Activated B cell treated with CpG ODN at 0.5 μM for 24 hours (primary cell): Measurements from ENCODE around the gene DIABLO. TPM values are rescaled to one million over a fixed set of nuclear protein-coding genes. Genes with fewer than 3 reads are reported as not detected.

Experiments used
- ATAC-seq: fragments of 200-7000 bp; cut with Tn5 transposase; one replicate; pipeline ENCODE4 v1.10.0; 2021; ENCODE audit warnings: low read depth, mild to moderate bottlenecking, moderate library complexity
- CTCF ChIA-PET: fragments of 350-600 bp; sonication (Branson Sonifier 250); formaldehyde crosslinking; loops from one replicate; lab custom pipeline; 2021; ENCODE audit warnings: antibody characterized with exemption; lab: Charles Lee
- POLR2A ChIA-PET: fragments of 350-600 bp; sonication (Branson Sonifier 250); formaldehyde crosslinking; loops from one replicate; lab custom pipeline; 2021; ENCODE audit warnings: antibody characterized with exemption; lab: Charles Lee
- DNase-seq: peaks from one replicate; pipeline ENCODE4 v3.0.0; 2022
- H3K27ac Mint-ChIP-seq: one replicate; pipeline ENCODE4 v1.8.0; 2020; ENCODE audit warnings: mixed read lengths
- H3K27me3 Mint-ChIP-seq: one replicate; pipeline ENCODE4 v1.8.0; 2021; ENCODE audit warnings: mixed read lengths
- H3K36me3 Mint-ChIP-seq: one replicate; pipeline ENCODE4 v1.8.0; 2021; ENCODE audit warnings: low read depth, mixed read lengths
- H3K4me1 Mint-ChIP-seq: one replicate; pipeline ENCODE4 v1.8.0; 2021; ENCODE audit warnings: mixed read lengths
- H3K4me3 Mint-ChIP-seq: one replicate; pipeline ENCODE4 v1.8.0; 2020; ENCODE audit warnings: mild to moderate bottlenecking, mixed read lengths
- H3K9me3 Mint-ChIP-seq: one replicate; pipeline ENCODE4 v1.8.0; 2020; ENCODE audit warnings: mixed read lengths
- CTCF ChIP-seq: fragments of 200-600 bp; IDR thresholded peaks from one replicate; pipeline ENCODE4 v1.8.0; 2022; ENCODE audit warnings: antibody characterized with exemption, mild to moderate bottlenecking
- intact Hi-C: fragments of 100-400 bp; cut with micrococcal nuclease; formaldehyde crosslinking; loops from one replicate; pipeline ENCODE4 v1.15.1; 2024
- total RNA-seq: library from RNA; stranded (reverse); gene quantifications from 2 replicates; pipeline ENCODE4 v1.2.3, GENCODE V29; 2022

DIABLO gene
- total RNA-seq, 1 donor from 2014 or later: 51.3 TPM

DNA sequence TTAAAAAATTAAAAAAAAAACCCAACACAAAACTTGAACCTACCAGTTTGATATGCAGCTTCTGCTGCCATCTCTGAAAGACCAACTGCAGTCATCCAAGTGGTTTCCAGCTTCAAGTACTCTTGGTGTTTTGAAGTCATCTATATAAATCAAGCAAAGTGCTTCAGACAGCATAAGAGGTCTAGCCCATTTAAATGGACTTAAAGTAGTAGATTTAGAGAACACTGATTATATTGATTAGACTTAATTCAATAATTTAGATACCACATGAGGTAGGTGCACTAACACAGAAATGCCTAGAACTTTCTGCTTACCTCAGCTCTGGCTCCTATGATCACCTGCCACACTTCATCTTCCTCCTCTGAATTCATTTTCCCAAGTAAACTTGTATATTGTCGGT, 9.4 kb downstream of the DIABLO start:
- TF ChIP-seq CTCF: no peak
- ChIA-PET POLR2A (interaction anchor here (1.1 kb wide), 1 partner anchor 9 kb away, joined by 3 read pairs; the partner anchor contains the start of gene DIABLO), CTCF (no interaction called here)
- peaks cover 75% of the 10 kb centered on the region for H3K36me3 Mint-ChIP-seq
- H3K4me3 Mint-ChIP-seq: no peak overlapping the region
- H3K27me3 Mint-ChIP-seq: no peaks in the 10 kb centered on the region
- no peaks in the 10 kb centered on the region for H3K4me1 Mint-ChIP-seq
- no peak overlapping the region for H3K27ac Mint-ChIP-seq
- ATAC-seq (no peak), DNase-seq (no peak)
- H3K9me3 Mint-ChIP-seq: no peaks in the 10 kb centered on the region
- intact Hi-C loops: no loop called here

DNA sequence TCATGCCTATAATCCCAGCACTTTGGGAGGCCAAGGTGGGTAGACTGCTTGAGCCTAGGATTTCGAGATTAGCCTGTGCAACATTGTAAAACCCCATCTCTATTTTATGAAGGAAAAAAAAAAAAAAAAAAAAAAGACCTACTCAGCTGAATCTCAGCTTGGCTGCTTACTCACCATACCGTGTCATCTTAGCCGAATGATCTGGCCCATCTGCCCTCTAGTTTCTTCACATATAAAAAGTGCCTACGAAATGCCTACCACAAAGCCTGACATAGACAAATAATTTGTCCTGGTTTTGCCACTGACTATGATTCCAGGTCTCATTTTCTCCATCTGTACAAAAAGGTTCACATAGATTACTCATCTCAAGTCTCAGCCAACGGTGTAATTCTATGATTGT, 10.1 kb downstream of the DIABLO start:
- no peaks in the 10 kb centered on the region for H3K27me3 Mint-ChIP-seq
- ChIA-PET CTCF (interaction anchor here (1.5 kb wide), 1 partner anchor 140 kb away, joined by 4 read pairs; no protein-coding TSS in a partner anchor), POLR2A (interaction anchor here (1.1 to 1.6 kb wide), 2 partner anchors 10 kb away, joined by 3 to 4 read pairs; partner anchors contain the start of gene DIABLO)
- intact Hi-C loops: no loop called here
- H3K4me3 Mint-ChIP-seq: no peak overlapping the region
- ATAC-seq (no peak), DNase-seq (no peak)
- no peaks in the 10 kb centered on the region for H3K9me3 Mint-ChIP-seq
- H3K4me1 Mint-ChIP-seq: no peaks in the 10 kb centered on the region
- H3K36me3 Mint-ChIP-seq: peaks cover 73% of the 10 kb centered on the region
- H3K27ac Mint-ChIP-seq: no peak overlapping the region
- TF ChIP-seq CTCF: no peak

- Mint-ChIP-seq H3K4me1 (peaks cover 4% of the 10 kb centered on the region), H3K27me3 (peaks cover 4% of the 10 kb centered on the region), H3K27ac (no peak overlapping the region), H3K36me3 (peaks cover 51% of the 10 kb centered on the region), H3K9me3 (no peaks in the 10 kb centered on the region), H3K4me3 (no peak overlapping the region)
- intact Hi-C loops: no loop called here
- DNase-seq (no peak), ATAC-seq (no peak)
- CTCF ChIA-PET: no interaction called here
- no peak for TF ChIP-seq CTCF
- POLR2A ChIA-PET: interaction anchor here (0.6 kb wide), 1 partner anchor 451 kb away, joined by 5 read pairs; no protein-coding TSS in a partner anchor
Measured at GRCh38 chr12:122208073-122208820, 17.6 kb downstream of the DIABLO start.

GRCh38 chr12:122207391-122207790, 18.5 kb downstream of the DIABLO start:
- DNase-seq (no peak), ATAC-seq (no peak)
- CTCF ChIA-PET: no interaction called here
- Mint-ChIP-seq H3K27ac (no peak overlapping the region), H3K4me3 (no peak overlapping the region), H3K27me3 (peaks cover 6% of the 10 kb centered on the region), H3K4me1 (peaks cover 7% of the 10 kb centered on the region), H3K9me3 (no peaks in the 10 kb centered on the region), H3K36me3 (peaks cover 43% of the 10 kb centered on the region)
- POLR2A ChIA-PET: interaction anchor here (0.6 kb wide), 1 partner anchor 116 kb away, joined by 4 read pairs; no protein-coding TSS in a partner anchor
- intact Hi-C loops: no loop called here
- no peak for TF ChIP-seq CTCF

- POLR2A ChIA-PET: no interaction called here
- no peak overlapping the region for H3K4me3 Mint-ChIP-seq
- ATAC-seq: no peak
- intact Hi-C loops: no loop called here
- DNase-seq: no peak
- peaks cover 7% of the 10 kb centered on the region for H3K4me1 Mint-ChIP-seq
- CTCF ChIA-PET: no interaction called here
- H3K27ac Mint-ChIP-seq: no peak overlapping the region
- H3K36me3 Mint-ChIP-seq: peaks cover 39% of the 10 kb centered on the region
- TF ChIP-seq CTCF: no peak
- no peaks in the 10 kb centered on the region for H3K9me3 Mint-ChIP-seq
- H3K27me3 Mint-ChIP-seq: peaks cover 6% of the 10 kb centered on the region
Measured at GRCh38 chr12:122206976-122207375, 18.9 kb downstream of the DIABLO start.
